HCT116 (cell line): ENCODE results near the gene AKR1E2. TPM values are rescaled to one million over a fixed set of nuclear protein-coding genes. Genes with fewer than 3 reads are reported as not detected.

ENCODE experiments used
- ATAC-seq: fragments of 200-7000 bp; cut with Tn5 transposase; 2 replicates; pipeline ENCODE4 v1.9.1; 2020; ENCODE audit warnings: mild to moderate bottlenecking, moderate library complexity
- BruUV-seq: library from RNA; stranded (reverse); fragments of 400-500 nt; replicated peaks from 2 replicates; lab custom pipeline; 2021; lab: Mats Ljungman, UMichigan
- CTCF ChIA-PET: fragments of 300-600 bp; sonication (Branson Sonifier 250); formaldehyde crosslinking; loops from one replicate; lab custom pipeline; 2021; ENCODE audit warnings: antibody characterized with exemption; lab: Charles Lee
- POLR2A ChIA-PET: fragments of 300-600, 350-600 bp; sonication (Branson Sonifier 250); formaldehyde crosslinking; loops from one replicate; lab custom pipeline; 2021; ENCODE audit warnings: antibody characterized with exemption; lab: Charles Lee
- RAD21 ChIA-PET, 2 experiments: fragments of 300-600 bp; sonication (Branson Sonifier 250); formaldehyde crosslinking; loops; one replicate each; lab custom pipeline; 2023; ENCODE audit warnings: low total read pairs in 2 of 2; ENCODE audit not compliant: uncharacterized antibody in 2 of 2, unreplicated experiment in 2 of 2, low non-redundant PET in 1 of 2; lab: Charles Lee
- DNase-seq: peaks from one replicate; pipeline ENCODE4 v3.0.0-alpha.2; 2010; ENCODE audit warnings: low read depth, low spot score
- H2AFZ ChIP-seq: fragments of 200-600 bp; shearing (Covaris generic), sonication (generic); 2 replicates; pipeline ENCODE4 v1.6.1; 2017; ENCODE audit warnings: low read depth, mixed run types, mixed read lengths, antibody characterized with exemption, low read length; ENCODE audit not compliant: poor library complexity, severe bottlenecking
- H3K27ac ChIP-seq: 2 replicates; pipeline ENCODE4 v1.5.1; 2012; ENCODE audit warnings: low read depth, low read length
- H3K27me3 ChIP-seq: fragments of 200-600 bp; sonication (generic); 2 replicates; pipeline ENCODE4 v1.6.1; 2016; ENCODE audit warnings: mixed run types, low read length, mixed read lengths; ENCODE audit not compliant: insufficient read depth
- H3K36me3 ChIP-seq, 2 experiments: fragments of 200-500 bp in 1 of 2; fragments of 200-600 bp in 1 of 2; sonication (Bioruptor generic) in 1 of 2; sonication (generic) in 1 of 2; 2 replicates each; pipeline versions ENCODE4 v1.5.1 to v1.6.1; 2014 to 2016; ENCODE audit warnings: low read length in 2 of 2, inconsistent platforms in 1 of 2, mixed read lengths in 1 of 2, mixed run types in 1 of 2; ENCODE audit not compliant: insufficient read depth in 2 of 2, control insufficient read depth in 1 of 2
- H3K4me1 ChIP-seq, 2 experiments: fragments of 200-600 bp in 1 of 2; sonication (generic) in 1 of 2; 2 replicates each; pipeline versions ENCODE4 v1.5.1 to v1.6.1; 2012 to 2017; ENCODE audit warnings: low read length in 2 of 2, inconsistent platforms in 1 of 2, mild to moderate bottlenecking in 1 of 2, mixed read lengths in 1 of 2, mixed run types in 1 of 2, moderate library complexity in 1 of 2; ENCODE audit not compliant: insufficient read depth in 2 of 2, control insufficient read depth in 1 of 2
- H3K4me2 ChIP-seq: fragments of 200-600 bp; sonication (generic); 2 replicates; pipeline ENCODE4 v1.6.1; 2017; ENCODE audit warnings: mixed run types, low read length, mixed read lengths
- H3K4me3 ChIP-seq, 2 experiments: fragments of 200-600 bp in 1 of 2; sonication (generic) in 1 of 2; replicated peaks in 1 of 2; 2 replicates each; pipeline ENCODE4 v1.5.1; 2011 to 2016; ENCODE audit warnings: low read length in 2 of 2, control low read depth in 1 of 2, low read depth in 1 of 2, mild to moderate bottlenecking in 1 of 2, mixed read lengths in 1 of 2, mixed run types in 1 of 2
- H3K79me2 ChIP-seq: fragments of 200-600 bp; sonication (generic); 2 replicates; pipeline ENCODE4 v1.6.1; 2017; ENCODE audit warnings: mild to moderate bottlenecking, mixed run types, low read length, moderate library complexity, mixed read lengths; ENCODE audit not compliant: insufficient read depth
- H3K9ac ChIP-seq: fragments of 200-600 bp; sonication (generic); 2 replicates; pipeline ENCODE4 v1.6.1; 2016; ENCODE audit warnings: low read length, mixed read lengths
- H3K9me2 ChIP-seq: fragments of 200-600 bp; sonication (generic), shearing (Covaris generic); 2 replicates; pipeline ENCODE4 v1.6.1; 2017; ENCODE audit warnings: mixed run types, mild to moderate bottlenecking, moderate library complexity; ENCODE audit not compliant: insufficient read depth
- H3K9me3 ChIP-seq, 2 experiments: fragments of 200-500 bp in 1 of 2; fragments of 200-600 bp in 1 of 2; sonication (Bioruptor generic) in 1 of 2; sonication (generic) in 1 of 2; 2 replicates each; pipeline ENCODE4 v1.6.1; 2014 to 2017; ENCODE audit warnings: low read length in 2 of 2, mixed read lengths in 2 of 2, inconsistent platforms in 1 of 2, low read depth in 1 of 2, mild to moderate bottlenecking in 1 of 2, mixed run types in 1 of 2, moderate library complexity in 1 of 2; ENCODE audit not compliant: control insufficient read depth in 1 of 2, insufficient read depth in 1 of 2
- H4K20me1 ChIP-seq: fragments of 200-600 bp; sonication (generic), shearing (Covaris generic); 2 replicates; pipeline ENCODE4 v1.6.1; 2017; ENCODE audit warnings: mixed run types, mild to moderate bottlenecking, moderate library complexity; ENCODE audit not compliant: insufficient read depth
- ATF3 ChIP-seq: IDR thresholded peaks from 2 replicates; pipeline ENCODE4 v1.6.1; 2012
- CBX3 ChIP-seq: IDR thresholded peaks from 2 replicates; pipeline ENCODE4 v1.6.1; 2012; ENCODE audit warnings: low read depth
- CEBPB ChIP-seq: IDR thresholded peaks from 2 replicates; pipeline ENCODE4 v1.6.1; 2012; ENCODE audit warnings: low read depth
- CTCF ChIP-seq, 3 experiments: fragments of 200-600 bp in 1 of 3; sonication (generic) in 1 of 3; IDR thresholded peaks in 2 of 3; conservative IDR thresholded peaks in 1 of 3; 2 replicates each; pipeline ENCODE4 v1.5.1; 2012 to 2017; ENCODE audit warnings: low read depth in 2 of 3, low read length in 2 of 3, antibody characterized with exemption in 1 of 3, borderline replicate concordance in 1 of 3, control low read depth in 1 of 3, mild to moderate bottlenecking in 1 of 3, mixed read lengths in 1 of 3, mixed run types in 1 of 3, moderate library complexity in 1 of 3; ENCODE audit not compliant: insufficient read depth in 1 of 3
- ELF1 ChIP-seq: IDR thresholded peaks from 2 replicates; pipeline ENCODE4 v1.6.1; 2012; ENCODE audit warnings: low read depth, borderline replicate concordance
- EZH2 ChIP-seq: fragments of 200-600 bp; sonication (generic); IDR thresholded peaks from 2 replicates; pipeline ENCODE4 v1.6.1; 2017; ENCODE audit warnings: antibody characterized with exemption, mixed run types
- EZH2phosphoT487 ChIP-seq: fragments of 200-600 bp; IDR thresholded peaks from 2 replicates; pipeline ENCODE4 v1.6.1; 2018; ENCODE audit warnings: antibody characterized with exemption, borderline replicate concordance
- JUND ChIP-seq: IDR thresholded peaks from 2 replicates; pipeline ENCODE4 v1.6.1; 2012
- POLR2A ChIP-seq: IDR thresholded peaks from 2 replicates; pipeline ENCODE4 v1.7.0; 2011; ENCODE audit warnings: borderline replicate concordance; ENCODE audit not compliant: insufficient read depth, insufficient read length; ENCODE audit errors: extremely low read depth
- POLR2AphosphoS5 ChIP-seq: IDR thresholded peaks from 2 replicates; pipeline ENCODE4 v1.6.1; 2011; ENCODE audit warnings: mild to moderate bottlenecking, low read depth, low read length, moderate library complexity
- RAD21 ChIP-seq: IDR thresholded peaks from 2 replicates; pipeline ENCODE4 v1.6.1; 2012; ENCODE audit warnings: low read depth, mild to moderate bottlenecking
- SIN3A ChIP-seq: IDR thresholded peaks from 2 replicates; pipeline ENCODE4 v1.6.1; 2012; ENCODE audit warnings: low read depth
- SP1 ChIP-seq: IDR thresholded peaks from 2 replicates; pipeline ENCODE4 v1.6.1; 2012; ENCODE audit warnings: low read depth
- SRF ChIP-seq: IDR thresholded peaks from 2 replicates; pipeline ENCODE4 v1.6.1; 2012; ENCODE audit warnings: low read depth
- ZBTB33 ChIP-seq: IDR thresholded peaks from 2 replicates; pipeline ENCODE4 v1.6.1; 2011; ENCODE audit warnings: mild to moderate bottlenecking, low read length, moderate library complexity; ENCODE audit not compliant: insufficient replicate concordance; ENCODE audit errors: extremely low read depth
- ZFX ChIP-seq: fragments of 450-650 bp; IDR thresholded peaks from 2 replicates; pipeline ENCODE4 v1.6.1; 2017
- ZNF274 ChIP-seq: fragments of 200-500 bp; sonication (Bioruptor generic); IDR thresholded peaks from 2 replicates; pipeline ENCODE4 v1.6.1; 2014; ENCODE audit warnings: mild to moderate bottlenecking, low read depth, low read length, inconsistent platforms
- intact Hi-C: fragments of 100-400 bp; cut with micrococcal nuclease; formaldehyde crosslinking; loops from 2 replicates; pipeline ENCODE4 v1.10.0; 2022
- total RNA-seq: library from RNA; stranded (reverse); gene quantifications from one replicate; pipeline ENCODE4 v1.2.1, GENCODE V29; 2021; ENCODE audit not compliant: unreplicated experiment
- TF ChIP-seq, protein P1 (sequence below): IDR thresholded peaks from 2 replicates; pipeline ENCODE4 v1.6.1; 2012

AKR1E2 gene
- total RNA-seq, 1 experiment from 2014 or later = 5.0 TPM

DNA sequence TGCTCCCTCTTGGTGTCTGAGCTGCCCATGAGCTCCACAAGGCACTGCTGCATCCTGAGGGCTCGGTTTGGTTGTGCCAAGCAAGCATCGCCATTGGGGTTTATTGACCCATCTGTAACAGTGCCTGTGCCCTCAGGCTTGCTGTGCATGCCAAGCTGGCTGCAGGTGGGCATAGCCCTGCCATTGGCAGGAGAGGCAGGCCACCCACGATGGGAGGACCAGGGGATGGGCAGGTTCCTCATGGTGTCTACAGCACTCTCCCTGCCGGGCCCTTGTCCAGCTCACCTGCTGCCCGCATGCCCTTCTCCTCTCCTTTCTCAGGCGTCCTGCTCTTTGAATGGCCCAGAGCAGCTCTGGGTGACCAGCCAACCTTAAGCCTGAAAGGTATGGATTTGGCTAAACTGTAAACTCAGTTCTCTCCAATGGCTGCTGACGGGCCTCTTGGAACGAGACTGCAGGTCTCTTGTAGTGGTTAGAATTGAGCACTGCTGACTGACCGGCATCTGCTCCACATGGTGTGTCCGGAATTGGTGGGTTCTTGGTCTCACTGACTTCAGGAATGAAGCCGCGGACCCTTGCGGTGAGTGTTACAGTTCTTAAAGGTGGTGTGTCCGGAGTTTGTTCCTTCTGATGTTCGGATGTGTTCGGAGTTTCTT is 17.6 kb downstream of the AKR1E2 start:
- TF ChIP-seq SIN3A (no peak), SP1 (no peak), EZH2 (no peak), EZH2phosphoT487 (no peak), ZFX (no peak), SRF (no peak), POLR2A (no peak), RAD21 (no peak), ZBTB33 (no peak), CTCF (IDR thresholded peaks at IDR 0.05 in 2 of 3, conservative IDR thresholded peaks at IDR 0.05 in 1 of 3; ENCODE audit: borderline replicate concordance in 1 of 3, insufficient read depth in 1 of 3, low read depth in 2 of 3, low read length in 2 of 3) (no peak), CBX3 (no peak), JUND (no peak), ATF3 (no peak), ELF1 (no peak), POLR2AphosphoS5 (no peak), CEBPB (no peak), ZNF274 (no peak)
- TF ChIP-seq, protein P1, sequence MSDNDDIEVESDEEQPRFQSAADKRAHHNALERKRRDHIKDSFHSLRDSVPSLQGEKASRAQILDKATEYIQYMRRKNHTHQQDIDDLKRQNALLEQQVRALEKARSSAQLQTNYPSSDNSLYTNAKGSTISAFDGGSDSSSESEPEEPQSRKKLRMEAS = no peak
- no peaks in the 10 kb centered on the region for H3K9me2 ChIP-seq
- no peaks in the 10 kb centered on the region for H3K79me2 ChIP-seq
- no peak overlapping the region for H3K4me3 ChIP-seq
- H3K27ac ChIP-seq = no peak overlapping the region
- H2AFZ ChIP-seq = no peak overlapping the region
- POLR2A ChIA-PET = no interaction called here
- H3K9ac ChIP-seq = no peak overlapping the region
- no peaks in the 10 kb centered on the region for H3K27me3 ChIP-seq
- no peaks in the 10 kb centered on the region for H3K4me1 ChIP-seq
- no peaks in the 10 kb centered on the region; a peak in 1 of 4 replicates for H3K36me3 ChIP-seq
- BruUV-seq = no TSS peak
- CTCF ChIA-PET = no interaction called here
- RAD21 ChIA-PET = no interaction called here
- ATAC-seq = no peak
- DNase-seq = no peak
- no peak overlapping the region for H3K4me2 ChIP-seq
- no peaks in the 10 kb centered on the region for H3K9me3 ChIP-seq
- H4K20me1 ChIP-seq = no peaks in the 10 kb centered on the region
- intact Hi-C loops = no loop called here
